NCI-H345 treated with DMSO at 0.1 percent for 48 hours (cell line): ENCODE results near the gene RGL2.
A peak's percentile ranks its signal among the peaks of the same experiment; 100 is the strongest.
"Not testable (repeated sequence)": the region's sequence is repeated elsewhere in the genome, so short reads cannot be mapped to it uniquely, and the experiment has no call there.

Experiments
- DNase-seq: peaks from one replicate; lab custom pipeline; 2025; ENCODE audit not compliant: unreplicated experiment; lab: John Stamatoyannopoulos, UW

RGL2 gene

DNA sequence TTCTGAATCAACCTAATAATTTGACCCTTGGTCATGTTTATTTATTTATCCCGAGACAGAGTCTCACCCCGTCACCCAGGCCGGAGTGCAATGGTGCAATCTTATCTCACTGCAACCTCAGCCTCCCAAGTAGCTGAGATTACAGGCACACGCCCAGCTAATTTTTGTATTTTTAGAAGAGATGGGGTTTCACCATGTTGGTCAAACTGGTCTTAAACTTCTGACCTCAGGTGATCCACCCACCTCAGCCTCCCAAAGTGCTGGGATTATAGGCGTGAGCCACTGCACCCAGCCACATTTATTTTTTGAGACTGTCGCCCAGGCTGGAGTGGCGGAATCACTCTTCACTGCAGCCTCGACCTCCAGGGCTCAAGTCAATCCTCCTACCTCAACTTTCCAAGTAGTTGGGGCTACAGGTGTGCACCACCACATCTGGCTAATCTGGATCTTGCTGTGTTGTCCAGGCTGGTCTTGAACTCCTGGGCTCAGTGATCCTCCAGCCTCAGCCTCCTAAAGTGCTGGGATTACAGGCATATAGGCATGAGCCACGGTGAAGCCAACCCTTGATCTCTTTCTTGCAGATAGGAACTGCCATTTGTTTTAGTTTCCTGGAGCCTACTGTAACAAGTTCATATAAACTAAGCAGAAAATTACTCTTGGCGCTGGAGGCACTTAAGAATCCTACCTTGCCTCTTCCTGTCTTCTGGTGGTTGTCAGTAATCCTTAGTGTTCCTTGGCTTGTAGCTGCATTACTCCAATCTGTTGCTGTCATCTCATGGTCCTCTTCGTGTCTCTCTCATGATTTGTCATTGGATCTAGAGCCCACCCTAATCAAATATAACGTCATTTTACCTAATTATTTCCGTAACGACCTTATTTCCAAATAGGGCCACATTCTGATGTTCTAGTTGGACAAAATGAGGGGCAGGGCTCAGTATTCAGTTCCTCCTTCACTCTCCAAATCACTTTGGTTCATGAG is 24.5 kb downstream of the RGL2 start:
- no peak for DNase-seq

DNA sequence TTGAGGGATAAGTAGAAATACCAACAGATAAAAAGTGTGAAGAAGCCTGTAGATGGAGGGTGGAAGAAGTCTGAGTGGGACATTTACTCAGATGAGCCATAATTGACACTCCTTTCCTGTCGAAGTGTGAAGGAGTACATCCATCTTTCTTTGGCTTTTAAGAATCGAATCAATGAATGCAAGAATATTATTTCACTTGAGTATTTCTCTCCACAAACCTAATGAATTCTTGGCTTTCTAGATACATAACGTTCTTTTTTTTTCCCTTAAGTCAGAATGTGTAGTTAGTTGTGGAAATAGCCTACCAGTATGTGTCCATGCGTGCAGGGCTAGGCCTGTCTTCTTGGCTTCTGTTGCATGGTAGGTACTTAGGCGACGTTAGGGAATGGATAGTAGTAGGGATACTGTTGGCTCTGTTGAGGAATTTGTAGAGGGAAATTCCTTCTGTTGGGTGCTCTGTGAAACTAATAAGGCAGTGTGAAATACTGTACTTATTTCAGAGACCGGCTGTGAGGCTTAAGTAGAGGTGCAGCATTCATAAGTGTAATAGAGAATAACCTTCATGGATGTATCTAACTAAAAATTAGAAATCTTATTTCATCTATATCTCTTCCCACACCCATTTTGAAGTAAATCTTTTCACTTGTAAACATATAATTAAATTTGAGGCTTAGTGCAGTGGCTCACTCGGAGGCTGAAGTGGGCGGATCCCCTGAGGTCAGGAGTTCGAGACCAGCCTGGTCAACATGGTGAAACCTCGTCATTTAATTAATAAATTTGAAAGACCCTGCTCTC is 25.4 kb downstream of the RGL2 start:
- DNase-seq = no peak

DNA sequence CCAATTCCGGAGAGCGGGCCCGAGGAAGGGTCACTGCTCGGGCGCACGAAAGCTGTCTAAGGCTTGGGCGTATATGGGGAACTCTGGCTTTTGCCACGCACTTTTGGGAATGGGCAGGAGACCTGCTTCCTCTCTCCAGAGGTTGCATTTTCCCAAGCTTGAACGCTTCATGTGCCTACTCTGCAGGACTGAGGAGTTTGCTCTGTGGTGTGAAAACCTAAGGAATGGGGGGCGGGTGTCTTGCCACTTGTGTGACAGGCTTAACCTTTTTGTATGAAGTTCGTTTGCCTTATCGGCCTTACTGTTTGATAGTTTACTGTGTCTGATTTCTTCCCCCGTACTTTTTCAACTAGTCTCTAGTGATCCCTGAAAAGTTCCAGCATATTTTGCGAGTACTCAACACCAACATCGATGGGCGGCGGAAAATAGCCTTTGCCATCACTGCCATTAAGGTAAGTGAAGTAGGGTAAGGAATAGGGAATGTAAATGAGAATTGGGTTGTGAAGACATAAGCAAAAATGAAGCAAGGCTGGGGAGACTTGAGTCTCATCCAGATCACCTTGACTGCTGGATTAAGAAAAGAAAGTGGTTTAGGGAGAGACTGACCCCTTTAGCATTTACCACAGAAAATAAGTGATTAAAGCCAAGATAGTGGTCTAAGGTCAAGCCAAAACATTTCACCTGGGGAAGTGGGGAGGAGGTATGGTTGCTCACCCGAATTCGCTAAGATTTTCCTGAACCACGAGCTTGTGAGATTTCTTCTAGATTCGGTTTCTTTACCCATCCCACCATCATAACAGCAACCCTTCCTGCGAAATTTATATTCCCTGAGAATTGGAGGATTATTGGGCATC is 26.2 kb downstream of the RGL2 start:
- DNase-seq = no peak

DNA sequence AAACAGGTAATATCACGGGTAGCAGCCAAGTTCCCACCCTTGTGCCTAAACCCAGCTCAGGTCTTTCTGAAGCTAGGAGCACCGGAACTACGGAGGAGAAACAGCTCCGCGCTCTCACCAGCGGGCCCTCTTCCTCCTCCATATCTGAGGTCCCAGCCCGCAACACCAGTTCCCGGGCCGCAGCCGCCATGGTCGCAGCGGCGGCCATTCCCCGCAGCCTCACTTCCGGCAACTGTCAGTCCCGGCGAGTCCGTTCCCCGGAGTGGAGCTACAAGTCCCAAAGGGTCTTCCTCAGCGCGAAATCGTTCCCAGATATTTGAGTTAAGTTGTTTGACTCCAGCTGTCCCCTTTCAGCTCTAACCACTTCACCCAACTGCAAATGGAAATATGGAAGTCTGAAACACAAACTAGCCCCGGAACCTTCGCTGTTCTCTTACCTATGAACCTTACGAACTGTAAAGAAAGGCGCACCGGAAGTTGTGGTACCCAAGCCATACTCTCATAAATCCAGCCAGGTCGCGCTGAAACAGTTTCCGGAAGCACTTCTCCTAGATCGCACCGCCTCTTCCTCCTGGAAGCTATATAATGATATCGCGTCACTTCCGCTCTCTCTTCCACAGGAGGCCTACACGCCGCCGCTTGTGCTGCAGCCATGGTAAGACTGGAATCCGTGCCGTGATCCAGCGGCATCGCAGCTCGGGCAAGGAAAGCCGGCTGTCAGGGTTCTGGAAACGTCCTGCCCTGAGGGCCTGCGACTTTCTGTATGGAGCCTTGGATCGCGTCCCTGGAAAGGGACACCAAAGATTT is 27.1 kb downstream of the RGL2 start, which contains the start of the genes RPS18 and VPS52:
Gene RPS18 (plus strand): TSS at position 608 of the 807 bp plus-strand sequence. CDS start 45 bp downstream, at position 653.
Gene VPS52 (minus strand): TSS at position 409 of the 807 bp plus-strand sequence. CDS start 201 bp downstream, at position 208.
- DNase-seq = peak; percentile 96

DNA sequence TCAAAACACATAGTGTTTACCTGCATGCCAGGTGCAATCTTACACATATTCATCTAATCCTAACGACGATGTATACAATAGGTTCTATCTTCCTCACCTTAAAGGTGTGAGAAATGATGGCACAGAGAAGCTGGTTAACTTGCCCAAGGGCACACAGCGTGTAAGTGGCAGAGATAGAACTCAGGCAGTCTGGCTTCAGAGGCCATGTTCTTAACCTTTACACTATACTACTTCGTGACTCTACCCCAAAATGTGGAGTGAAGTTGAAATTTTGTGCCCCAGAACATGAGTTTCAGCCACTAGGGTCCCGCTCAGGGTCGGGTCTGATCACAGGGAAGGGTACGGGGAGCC is 27.6 kb downstream of the RGL2 start:
- DNase-seq = no peak

DNA sequence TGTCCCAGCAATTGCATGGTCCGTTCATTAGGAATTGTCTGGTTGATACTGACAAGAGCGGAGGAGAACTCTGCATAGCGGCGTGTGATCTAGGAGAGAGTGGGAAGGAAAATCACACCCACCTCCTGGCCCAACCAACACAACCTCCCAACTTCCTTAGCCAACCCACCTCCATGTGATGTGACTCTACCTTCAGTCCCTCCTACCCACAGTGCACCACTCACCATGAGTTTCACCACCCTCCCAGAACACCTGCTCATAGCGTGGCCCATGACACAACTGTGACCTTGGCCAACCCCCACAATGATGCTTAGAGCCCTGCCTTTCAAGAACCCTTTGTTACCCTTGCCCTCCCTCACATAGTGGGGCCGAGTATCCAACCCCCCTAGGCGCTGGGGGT is 34.7 kb downstream of the RGL2 start:
- DNase-seq = no peak

DNA sequence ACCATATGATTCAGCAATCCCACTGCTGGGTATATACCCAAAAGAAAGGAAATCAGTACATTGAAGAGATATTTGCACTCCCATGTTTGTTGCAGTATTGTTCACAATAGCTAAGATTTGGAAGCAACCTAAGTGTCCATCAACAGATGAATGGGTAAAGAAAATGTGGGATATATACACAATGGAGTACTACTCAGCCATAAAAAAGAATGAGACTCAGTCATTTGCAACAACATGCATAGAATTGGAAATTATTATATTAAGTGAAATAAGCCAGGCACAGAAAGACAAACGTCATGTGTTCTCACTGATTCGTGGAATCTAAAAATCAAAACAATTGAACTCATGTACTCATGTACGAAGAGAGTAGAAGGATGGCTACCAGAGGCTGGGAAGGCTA is 36.3 kb downstream of the RGL2 start:
- DNase-seq = not testable (repeated sequence)

DNA sequence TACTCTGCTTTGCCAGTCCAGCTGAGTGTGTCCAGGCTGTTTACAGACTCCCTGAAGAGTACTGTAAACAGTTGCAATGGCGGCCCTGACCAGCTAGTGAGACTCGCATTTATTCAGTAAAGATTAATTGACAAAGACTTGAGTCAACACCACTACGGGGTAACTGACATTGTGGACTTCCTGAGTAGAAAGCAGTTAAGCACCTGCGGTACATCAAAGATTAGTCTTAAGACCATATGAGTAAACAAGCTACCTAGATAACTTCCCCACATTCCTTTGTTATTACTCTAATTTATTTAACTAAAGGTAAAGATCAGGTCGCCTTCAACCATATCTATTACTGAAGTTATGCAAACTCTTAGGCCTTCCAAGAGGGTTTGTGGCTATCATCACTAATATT is 39.7 kb downstream of the RGL2 start:
- no peak for DNase-seq

DNA sequence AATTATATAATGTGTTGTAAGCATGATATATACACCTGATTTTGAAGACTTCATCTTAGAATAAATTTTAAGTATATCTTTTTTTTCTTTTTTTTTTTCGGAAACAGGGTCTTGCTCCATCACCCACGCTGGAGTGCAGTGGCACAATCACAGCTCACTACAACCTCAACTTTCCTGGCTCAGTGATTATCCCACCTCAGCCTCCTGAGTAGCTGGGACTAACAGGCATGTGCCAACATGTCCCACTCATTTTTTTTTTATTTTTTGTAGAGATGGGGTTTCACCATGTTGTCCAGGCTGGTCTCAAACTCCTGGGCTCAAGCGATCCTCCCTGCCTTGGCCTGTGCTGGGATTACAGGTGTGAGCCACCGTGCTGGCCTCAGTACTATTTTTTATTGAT is 44.2 kb downstream of the RGL2 start:
- DNase-seq = no peak

DNA sequence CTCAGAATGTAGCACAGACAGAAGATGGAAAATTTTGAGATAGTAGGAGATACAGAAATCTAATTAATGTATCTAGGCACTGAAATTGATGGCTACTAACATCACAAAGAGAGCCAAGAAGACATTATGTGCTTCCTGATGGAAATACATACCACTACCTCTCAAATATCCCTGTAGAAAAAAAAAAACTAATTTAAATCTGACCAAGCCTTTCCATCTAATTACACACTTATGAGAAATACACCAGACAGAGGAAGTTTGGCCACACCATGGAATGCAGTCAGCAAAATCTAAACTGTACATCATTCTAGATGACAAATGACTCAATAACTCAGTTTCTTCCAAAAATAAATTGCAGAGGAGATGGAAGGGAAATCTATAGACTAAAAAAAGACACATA is 46.0 kb downstream of the RGL2 start:
- DNase-seq = no peak

DNA sequence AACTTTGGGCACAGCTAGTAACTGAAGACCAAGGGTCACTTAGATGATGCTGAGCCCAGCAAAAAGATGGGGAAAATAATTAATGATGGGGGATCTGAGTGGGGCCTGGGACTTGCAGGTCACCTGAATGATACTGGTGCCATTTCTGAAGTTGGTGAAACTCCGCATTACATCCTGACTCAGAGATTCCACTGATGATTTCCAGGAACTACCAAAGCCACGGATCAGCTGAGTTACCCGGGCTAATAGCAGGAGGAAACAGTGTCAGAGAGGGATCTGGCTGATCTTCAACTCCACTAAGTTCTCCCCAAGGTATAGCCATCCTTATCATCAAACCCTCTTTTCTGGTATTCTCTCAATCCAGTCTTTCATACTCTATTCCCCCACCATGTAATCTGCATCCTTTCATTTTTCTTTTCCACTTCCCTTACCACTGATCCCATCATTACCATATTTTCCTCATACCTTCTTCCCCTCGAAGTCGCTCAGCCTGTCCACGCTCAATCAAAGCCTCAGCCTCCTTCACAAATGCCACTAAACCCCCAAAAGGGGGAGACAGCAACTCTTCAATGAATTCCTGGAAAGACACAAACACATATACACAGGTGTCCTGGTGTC is 47.2 kb downstream of the RGL2 start:
- no peak for DNase-seq

DNA sequence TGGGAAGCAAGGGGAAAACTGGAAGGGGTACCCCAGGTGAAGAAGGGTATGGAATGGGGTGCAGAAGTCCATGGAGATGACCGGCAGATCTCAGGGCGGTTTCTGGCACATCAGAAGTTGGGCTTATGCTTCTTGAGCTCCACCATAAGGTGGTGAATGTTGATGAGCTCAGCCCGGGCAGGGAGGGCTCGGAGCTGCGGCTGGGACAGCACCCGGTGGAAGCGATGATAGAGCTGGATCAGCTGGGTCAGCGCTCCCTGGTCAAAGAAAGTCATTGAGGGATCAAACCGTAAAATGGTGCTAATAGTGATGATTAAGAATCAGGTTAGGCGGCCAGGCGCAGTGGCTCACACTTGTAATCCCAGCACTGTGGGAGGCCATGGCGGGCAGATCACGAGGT is 48.0 kb downstream of the RGL2 start:
- no peak for DNase-seq

DNA sequence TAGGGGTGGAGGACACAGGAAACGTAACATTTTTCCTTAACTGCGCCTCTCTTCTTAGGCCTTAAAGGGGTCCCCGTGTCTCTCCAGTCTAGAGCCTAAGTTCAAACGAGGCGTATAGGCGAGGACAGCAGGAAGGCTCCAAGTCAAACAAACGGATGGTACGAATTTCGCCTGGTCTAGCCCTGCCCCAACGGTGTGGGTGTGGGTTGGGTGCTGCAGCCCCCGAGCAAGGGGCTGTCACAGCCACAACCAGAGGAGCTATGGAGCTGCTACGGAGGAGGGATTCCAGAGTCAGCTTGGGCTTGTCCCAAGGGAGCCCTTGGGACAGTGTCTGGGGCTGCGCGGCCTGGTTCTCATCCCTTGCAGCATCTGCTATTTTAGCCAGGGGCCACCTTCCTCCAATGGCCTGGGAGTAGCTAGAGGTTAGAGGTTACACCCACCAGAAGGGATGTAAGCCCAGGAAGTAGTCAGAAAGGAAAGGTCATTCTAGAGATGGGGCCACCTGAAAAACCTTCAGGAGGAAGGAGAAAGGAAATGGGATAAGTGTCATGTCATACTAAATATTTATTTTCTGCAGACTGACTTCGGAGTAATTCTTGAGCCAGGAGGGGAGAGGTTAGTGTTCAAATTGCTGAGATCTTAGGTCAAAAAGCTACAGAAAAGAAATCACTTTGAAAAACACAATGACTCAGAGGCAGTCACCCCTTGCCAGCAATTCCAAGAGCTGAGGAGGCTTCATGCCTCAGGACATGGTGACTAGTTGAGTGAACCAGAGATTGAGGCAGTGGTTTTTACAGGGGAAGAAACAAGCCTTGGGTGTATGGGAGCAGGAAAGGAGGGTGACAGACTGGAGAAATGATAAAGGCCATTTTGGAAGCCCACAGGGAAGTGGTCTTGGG is 48.8 kb downstream of the RGL2 start:
- DNase-seq = no peak

DNA sequence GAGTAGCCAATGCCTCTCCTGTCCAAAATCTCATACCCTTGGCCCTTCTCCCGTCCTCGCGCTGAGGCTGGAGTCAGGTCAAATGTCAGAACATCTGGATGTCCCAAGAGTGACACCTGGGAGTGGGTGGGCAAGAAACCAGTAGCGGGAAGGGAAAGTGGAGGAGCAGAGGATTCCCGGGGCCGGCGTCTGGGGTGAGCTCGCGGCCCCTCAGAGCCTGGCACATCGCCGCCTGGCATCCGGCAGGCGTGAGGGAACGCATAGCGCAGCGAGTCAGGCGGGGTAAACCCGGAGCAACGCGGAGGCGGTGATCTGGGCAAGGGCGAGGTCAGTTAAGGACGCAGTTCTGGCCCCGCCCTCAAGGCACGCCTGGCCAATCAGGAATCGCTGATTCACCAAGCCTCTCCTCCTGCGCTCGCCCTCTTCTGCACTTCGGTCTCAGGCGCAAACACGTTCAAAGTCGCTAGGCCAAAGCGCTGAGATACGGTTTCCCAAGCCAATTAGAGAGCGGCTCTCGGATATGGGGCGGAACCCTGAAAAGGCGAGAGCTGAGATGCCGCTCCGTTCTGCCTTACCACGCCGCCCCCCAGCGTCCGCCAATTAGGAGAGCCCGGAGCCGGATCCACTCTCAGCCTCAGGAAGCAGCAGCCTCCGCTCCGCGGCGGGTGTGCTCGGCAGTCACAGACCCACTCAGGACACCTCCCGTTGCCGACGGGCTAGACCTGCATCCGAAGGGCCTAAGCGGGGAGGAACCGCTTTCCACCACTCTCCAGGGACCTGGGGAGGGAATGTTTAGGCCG is 49.6 kb downstream of the RGL2 start:
- peak; percentile 95 for DNase-seq

DNA sequence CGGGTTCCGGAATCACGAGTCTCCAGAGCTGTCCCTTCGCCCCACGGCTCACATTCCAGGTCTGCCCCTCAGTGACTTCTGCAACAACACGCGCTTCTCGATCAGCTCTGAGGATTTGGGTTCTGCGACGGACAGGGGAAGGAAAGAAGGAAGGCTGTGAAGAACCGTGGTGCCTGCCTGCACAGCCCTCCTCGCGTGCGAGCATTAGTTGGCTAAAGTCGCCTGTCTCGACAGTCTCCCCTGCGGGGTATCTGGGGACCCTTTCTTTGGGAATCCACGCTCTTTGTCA is 50.2 kb downstream of the RGL2 start:
- peak; percentile 70 for DNase-seq

DNA sequence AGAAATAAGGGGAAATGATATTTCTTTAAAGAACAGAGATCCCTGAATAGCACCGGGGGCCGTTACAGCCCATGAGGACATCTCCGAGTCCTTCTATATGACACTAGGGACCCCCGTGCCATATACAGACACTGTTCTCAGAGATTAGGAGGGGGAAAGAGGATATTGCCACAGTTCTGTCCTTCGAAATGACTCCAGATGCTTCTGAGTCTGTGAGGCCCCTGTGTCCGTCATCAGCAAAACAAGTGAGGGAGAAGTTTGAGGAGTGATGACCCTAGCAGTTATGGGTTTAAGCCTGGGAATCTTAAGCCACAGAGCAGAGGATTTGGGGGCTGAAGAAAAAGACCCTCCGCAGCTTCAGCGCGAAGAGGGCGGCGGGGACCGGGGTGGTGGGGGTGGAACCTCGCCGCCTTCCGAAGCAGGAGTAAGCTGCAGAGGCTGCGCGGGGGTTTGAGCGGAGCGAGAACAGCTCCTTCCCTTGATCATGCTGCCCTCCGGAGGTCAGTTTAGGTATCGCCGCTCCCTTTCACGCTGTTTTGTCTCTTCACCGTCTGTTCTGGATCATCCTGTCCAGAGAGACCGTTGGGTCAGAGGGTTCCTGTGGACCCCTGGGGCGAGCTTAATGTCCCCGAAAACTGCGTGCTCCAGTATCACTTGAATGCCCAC is 50.6 kb downstream of the RGL2 start:
- DNase-seq = peak; percentile 70

DNA sequence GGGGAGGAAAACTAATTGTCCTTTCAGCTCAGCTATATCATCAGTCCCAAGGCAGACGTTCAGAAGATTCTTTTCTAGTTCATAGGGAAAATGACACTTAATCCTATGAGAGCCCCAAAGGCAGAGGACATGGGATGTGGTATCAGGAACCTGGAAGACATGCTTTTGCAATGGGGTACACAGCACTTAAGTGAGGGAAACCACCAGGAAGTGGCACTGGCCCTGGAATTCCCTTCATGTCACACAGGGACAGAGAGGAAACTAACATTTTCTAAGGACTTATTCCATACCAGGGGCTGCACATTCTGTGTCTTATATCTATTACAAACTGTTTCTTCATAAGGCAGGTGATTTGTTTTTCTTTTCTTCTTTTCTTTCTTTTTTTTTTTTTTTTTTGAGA is 55.3 kb downstream of the RGL2 start:
- no peak for DNase-seq

DNA sequence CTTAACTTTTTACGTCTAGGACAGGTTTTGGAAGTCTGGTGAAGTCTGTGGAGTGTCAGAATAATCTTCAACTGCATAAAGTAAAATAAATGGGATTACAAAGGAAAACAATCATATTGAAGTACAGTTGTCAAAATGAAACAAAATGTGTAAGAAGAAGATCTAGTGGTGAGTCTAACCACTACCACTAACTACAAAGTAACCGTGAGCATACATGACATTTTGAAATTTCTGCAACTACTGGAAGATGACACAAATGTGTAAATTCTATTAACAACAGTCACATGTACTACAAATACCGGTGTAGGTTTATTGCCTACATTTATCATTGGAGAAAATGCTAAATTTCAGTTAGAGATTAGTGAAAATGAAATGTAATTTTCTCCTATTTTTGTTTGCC is 56.8 kb downstream of the RGL2 start:
- DNase-seq = no peak
